HG03565 (cell line): ENCODE measurements around the gene LIF.

Experiments
- ATAC-seq: cut with Tn5 transposase; IDR thresholded peaks from one replicate; pipeline ENCODE4 v1.9.1; 2021; ENCODE audit warnings: mild to moderate bottlenecking, moderate library complexity; ENCODE audit not compliant: unreplicated experiment

The LIF gene

DNA sequence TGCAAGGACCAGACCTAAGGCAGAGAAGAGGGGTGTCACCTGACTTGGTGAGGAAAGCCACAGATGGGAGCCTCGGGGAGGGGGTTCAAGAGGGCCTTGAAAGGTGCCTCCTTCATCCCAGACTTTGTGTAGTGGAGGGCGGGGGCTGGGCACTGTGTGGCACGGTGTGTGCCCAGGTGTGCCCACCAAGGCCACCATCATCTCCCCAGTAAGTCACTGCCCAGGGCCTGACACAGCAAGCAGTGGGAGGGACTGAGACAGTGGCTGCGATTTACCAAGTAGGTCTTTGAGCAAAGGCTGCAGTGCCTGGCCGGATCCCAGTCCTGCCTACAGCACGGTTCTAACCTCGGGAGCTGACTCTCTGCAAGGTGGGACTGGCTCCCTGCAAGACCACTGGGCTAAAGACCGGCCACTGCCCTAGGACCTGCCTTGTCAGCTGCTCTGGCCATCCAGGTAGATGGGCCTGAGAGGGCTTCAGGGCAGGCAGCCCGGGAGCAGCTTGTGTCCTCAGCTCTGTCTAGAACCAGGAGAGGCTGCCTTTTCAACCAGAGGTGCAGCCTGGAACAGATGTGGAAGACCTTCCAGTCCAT lies 18.7 kb upstream of the LIF start:
- ATAC-seq = no peak

- ATAC-seq = no peak
Observed at GRCh38 chr22:30263883-30264282, 17.3 kb upstream of the LIF start.

- ATAC-seq = no peak
Observed at GRCh38 chr22:30262917-30263741, 16.6 kb upstream of the LIF start.

DNA sequence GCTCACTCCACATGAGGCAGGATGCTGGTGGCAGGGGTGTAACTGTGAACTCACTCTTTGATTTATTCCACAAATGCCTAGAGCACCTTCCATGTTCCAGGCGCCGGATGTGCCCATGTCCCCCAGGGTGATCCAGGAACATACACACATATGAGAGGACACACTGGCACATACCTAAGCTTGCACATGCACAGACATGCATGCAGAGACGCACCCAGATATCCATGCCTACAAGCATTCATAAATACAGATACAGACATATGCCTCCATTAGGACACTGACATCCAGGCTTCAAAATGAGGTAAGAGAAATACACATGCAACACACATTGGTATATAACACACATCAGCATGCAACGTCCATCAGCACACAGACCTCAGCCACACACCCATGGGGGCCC lies 15.6 kb upstream of the LIF start:
- ATAC-seq = no peak

GRCh38 chr22:30261134-30261533 lies 14.6 kb upstream of the LIF start:
- no peak for ATAC-seq

DNA sequence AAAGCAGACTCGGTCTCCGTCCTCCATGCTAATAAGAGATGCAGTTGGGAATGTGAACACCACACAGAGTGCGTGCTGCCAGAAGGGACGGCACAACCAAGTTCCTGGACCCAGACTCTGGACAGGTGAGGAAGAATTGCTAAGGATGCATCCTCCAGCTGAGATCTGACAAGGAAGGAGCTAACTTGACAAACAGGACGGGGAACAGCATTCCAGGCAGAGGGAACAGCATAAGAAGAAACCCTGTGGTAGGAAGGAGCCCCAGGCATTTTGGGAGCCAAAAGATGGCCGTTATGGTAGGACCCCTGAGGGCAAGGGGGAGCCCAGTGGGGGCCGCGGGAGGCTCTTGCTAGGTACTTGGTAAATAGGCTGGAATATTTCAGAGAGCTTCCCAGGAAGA lies 14.1 kb upstream of the LIF start:
- ATAC-seq = no peak

DNA sequence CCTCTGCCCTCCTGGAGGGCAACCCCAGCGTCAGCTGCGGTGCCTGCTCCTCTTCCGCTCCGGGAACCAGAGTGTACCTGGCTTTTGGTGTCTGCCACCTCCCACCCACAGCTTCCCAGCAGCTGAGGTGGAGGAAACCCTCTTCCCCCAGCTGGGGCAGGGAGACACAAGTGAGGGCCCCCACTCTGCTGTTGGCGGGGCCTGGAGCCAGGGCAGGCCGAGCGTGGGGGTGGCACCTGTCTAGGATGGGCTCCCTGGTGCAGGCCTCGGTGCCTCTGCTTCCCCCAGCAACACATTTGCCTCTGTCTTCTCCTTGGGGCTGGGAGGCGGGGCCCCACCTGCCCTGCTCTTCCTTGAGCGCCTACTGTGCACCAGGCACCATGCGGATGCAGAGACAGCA lies 13.7 kb upstream of the LIF start:
- ATAC-seq = no peak

DNA sequence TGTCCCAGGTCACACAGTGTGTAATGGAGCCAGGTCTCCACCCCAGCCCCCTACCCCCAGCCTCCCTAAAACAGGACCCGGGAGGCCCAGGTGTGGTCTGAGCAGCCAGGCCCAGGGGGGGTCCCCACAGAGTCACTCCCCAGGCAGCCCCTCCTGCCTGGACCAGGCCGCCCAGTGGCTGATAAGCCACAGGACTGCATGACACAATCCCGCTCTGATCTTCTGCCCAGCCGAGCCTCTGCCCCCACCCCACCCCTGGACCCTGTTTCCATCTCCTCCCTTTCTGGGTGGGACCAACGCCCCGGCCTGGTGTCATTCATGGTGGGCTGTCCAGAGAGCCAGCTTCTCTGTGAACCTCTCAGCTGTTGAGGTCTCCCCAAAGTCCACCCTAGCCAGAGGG lies 7.8 kb upstream of the LIF start:
- no peak for ATAC-seq

DNA sequence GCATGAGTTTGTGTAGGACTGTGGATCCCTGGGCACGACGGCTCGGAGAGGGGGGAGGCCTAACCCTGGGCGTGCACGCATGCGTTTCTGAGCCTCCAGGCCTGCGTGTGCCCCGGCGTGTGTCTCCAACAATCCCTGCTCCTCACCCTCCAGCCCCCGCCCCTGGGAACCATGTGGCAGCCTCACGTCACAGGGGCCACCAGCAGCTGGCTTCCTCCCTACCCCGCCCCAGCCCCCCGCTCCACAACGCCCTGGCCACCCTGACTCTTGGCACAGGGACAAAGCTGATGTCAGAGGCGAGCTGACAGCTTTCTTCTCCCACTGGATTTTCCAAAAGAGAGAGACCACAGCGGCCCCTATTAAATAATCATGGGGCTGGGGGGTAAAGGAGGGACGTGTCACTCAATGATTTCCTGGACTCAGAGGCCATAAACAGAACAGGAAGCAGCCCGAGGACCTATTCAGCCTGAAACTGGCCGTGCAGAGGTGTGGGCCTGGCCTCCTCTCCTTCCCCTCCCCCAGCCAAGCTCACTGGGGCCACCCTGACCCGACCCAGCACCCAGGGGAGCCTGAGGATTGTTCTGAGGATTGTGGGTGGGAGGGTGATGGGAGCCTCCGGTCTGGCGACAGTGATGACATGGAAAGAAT lies 6.8 kb upstream of the LIF start:
- ATAC-seq = no peak

DNA sequence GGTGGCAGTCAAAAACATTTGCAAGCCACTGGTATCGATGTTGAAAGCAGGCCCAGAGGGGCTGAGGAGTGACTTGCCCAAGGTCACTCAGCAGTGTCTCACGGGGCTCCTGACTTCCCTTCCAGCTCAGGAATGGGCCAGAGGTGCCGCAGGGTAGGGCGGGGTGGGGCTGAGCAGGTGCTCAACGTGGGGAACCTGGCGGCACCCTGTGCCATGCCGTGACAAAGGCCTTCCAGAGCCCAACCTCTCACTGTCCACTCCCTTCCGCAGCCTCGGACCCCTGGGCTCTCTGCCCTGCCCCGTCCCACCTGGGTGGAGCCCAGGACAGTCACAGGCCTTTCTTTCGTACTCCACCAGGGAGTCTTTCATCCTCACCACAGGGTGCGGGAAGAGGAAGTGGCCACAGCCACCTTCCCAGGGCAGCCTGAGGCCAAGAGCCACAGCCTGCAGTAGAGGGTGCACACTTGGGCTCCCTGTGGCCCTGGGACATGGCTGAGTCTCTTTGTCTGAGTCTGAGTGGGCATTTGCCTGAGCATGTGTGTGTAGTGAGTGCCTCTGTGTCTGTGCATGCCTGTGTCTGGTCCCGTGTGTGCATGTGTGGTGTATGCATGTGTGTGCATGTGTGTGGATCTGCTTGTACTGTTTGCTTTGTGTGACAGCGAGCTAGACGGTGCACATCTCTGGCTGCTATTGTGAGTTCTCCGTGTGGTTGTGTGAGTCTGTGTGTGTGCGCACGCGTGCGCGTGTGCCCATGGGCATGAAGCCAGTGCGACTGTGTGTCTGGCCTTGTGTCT lies 6.0 kb upstream of the LIF start:
- no peak for ATAC-seq

- ATAC-seq = no peak
Observed at GRCh38 chr22:30251711-30252110, 5.2 kb upstream of the LIF start.

GRCh38 chr22:30250661-30251267 lies 4.2 kb upstream of the LIF start:
- ATAC-seq = no peak

- no peak for ATAC-seq
Observed at GRCh38 chr22:30250039-30250565, 3.5 kb upstream of the LIF start.

- no peak for ATAC-seq
Observed at GRCh38 chr22:30249049-30250038, 2.8 kb upstream of the LIF start.

GRCh38 chr22:30248484-30248883 lies 1.9 kb upstream of the LIF start:
- ATAC-seq = no peak

DNA sequence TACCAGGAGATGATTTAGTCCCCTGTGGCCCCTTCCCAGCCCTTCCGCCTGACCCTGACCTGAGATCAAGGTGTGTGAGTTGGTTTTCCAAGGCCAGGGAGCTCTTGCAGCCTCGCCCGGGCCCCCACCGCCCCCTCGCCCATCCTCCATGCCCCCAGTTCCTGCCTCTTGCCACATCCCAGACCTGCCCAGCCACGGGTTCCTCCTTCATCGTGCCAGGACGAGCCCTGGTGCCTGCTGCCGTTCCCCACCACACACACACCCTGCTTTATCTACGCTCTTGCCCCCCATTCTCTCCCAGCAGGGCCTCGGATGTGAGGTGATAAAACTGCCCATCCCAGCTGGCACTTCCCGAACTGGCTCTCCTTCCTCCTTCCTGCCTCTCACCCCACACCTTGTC lies 1.4 kb upstream of the LIF start:
- no peak for ATAC-seq

DNA sequence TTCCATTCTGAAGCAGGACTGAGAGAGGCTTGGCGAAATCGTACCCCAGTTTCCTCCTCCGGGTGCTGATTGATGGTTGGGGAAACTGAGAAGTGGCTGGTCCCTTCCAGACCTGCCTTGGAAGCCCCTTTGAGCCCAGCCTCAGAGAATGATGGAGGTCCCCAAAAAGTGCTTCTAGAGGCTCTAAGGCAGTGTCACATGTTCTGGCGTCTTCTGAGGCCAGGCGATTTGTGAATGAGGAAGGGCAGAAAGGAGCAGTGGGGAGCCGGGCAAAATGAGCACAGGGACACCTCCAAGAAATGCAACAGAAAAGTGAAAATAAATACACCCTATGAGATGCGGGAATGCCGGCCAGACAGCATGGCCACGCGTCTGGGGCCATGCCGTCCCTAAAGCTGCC lies 1.0 kb upstream of the LIF start:
- ATAC-seq = no peak

- ATAC-seq = no peak
Observed at GRCh38 chr22:30246814-30247376, 336 bp upstream of the LIF start.
